GM12891 (cell line): ENCODE measurements around the gene GABRG2.

ENCODE experiments used
- POLR2A ChIP-seq: IDR thresholded peaks from 2 replicates; pipeline ENCODE4 v1.6.1; 2011; ENCODE audit warnings: low read depth, low read length, control low read depth
- POLR2AphosphoS5 ChIP-seq: IDR thresholded peaks from 2 replicates; pipeline ENCODE4 v1.6.1; 2011; ENCODE audit warnings: low read depth, low read length, control low read depth

- TF ChIP-seq POLR2A (no peak), POLR2AphosphoS5 (no peak)
These were observed 96.1 kb downstream of the GABRG2 start for GRCh38 chr5:162163663-162164062.
